Calu3 (cell line): ENCODE results near the gene TOPAZ1. TPM values are rescaled to one million over a fixed set of nuclear protein-coding genes. Genes with fewer than 3 reads are reported as not detected.

ENCODE experiments used
- BruUV-seq: library from RNA; stranded (reverse); fragments of 400-500 nt; replicated peaks from 2 replicates; lab custom pipeline; 2021; lab: Mats Ljungman, UMichigan
- CTCF ChIA-PET: fragments of 300-600 bp; sonication (Branson Sonifier 250); formaldehyde crosslinking; loops from one replicate; lab custom pipeline; 2022; ENCODE audit warnings: antibody characterized with exemption; lab: Charles Lee
- DNase-seq: peaks from one replicate; pipeline ENCODE4 v3.0.0; 2022
- H3K27ac Mint-ChIP-seq: one replicate; pipeline ENCODE4 v1.8.0; 2022; ENCODE audit warnings: mixed read lengths; ENCODE audit not compliant: unreplicated experiment
- H3K27me3 Mint-ChIP-seq: one replicate; pipeline ENCODE4 v1.8.0; 2022; ENCODE audit warnings: mixed read lengths; ENCODE audit not compliant: unreplicated experiment
- H3K36me3 Mint-ChIP-seq: one replicate; pipeline ENCODE4 v1.8.0; 2022; ENCODE audit warnings: mild to moderate bottlenecking, moderate library complexity, mixed read lengths; ENCODE audit not compliant: insufficient read depth, unreplicated experiment
- H3K4me1 Mint-ChIP-seq: one replicate; pipeline ENCODE4 v1.8.0; 2022; ENCODE audit warnings: mild to moderate bottlenecking, low read depth, mixed read lengths; ENCODE audit not compliant: unreplicated experiment
- H3K4me3 Mint-ChIP-seq: one replicate; pipeline ENCODE4 v1.8.0; 2022; ENCODE audit warnings: mild to moderate bottlenecking, low read depth, moderate library complexity, mixed read lengths; ENCODE audit not compliant: unreplicated experiment
- H3K9me3 Mint-ChIP-seq: one replicate; pipeline ENCODE4 v1.8.0; 2022; ENCODE audit warnings: low read depth, mixed read lengths; ENCODE audit not compliant: unreplicated experiment
- intact Hi-C: fragments of 100-400 bp; cut with micrococcal nuclease; formaldehyde crosslinking; loops from one replicate; pipeline ENCODE4 v1.10.0; 2022; ENCODE audit not compliant: unreplicated experiment
- total RNA-seq: library from RNA; stranded (reverse); gene quantifications from 2 replicates; pipeline ENCODE4 v1.2.3, GENCODE V29; 2022
- TF ChIP-seq, protein P1 (sequence below): fragments of 200-600 bp; IDR thresholded peaks from one replicate; pipeline ENCODE4 v1.8.0; 2022; ENCODE audit warnings: antibody characterized with exemption; ENCODE audit not compliant: unreplicated experiment

TOPAZ1 gene
- total RNA-seq, 1 experiment from 2014 or later = not detected

DNA sequence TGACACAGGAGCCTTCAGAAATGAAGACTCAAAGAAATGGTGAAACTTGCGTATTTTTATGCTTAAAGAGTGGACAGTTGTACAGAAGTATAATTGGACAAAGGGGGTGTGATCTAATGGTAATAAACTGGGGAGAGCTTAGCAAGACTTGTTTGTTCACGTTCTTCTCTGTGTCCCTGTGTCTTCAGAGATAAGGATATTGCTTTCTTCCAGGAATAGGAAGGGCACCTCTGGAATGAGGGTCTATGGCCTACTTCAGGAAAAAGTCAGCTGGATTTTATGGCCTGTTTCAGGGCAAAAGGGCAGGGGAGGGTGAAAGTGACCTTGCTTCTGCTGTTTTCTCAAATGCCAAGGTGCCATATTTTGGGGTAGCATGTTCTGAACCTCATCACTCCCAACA, 4.5 kb upstream of the TOPAZ1 start:
- CTCF ChIA-PET = no interaction called here
- BruUV-seq = no TSS peak
- Mint-ChIP-seq H3K36me3 (no peaks in the 10 kb centered on the region), H3K4me3 (no peak overlapping the region), H3K27ac (no peak overlapping the region), H3K4me1 (no peaks in the 10 kb centered on the region), H3K27me3 (no peaks in the 10 kb centered on the region), H3K9me3 (no peaks in the 10 kb centered on the region)
- no peak for DNase-seq
- TF ChIP-seq, protein P1, sequence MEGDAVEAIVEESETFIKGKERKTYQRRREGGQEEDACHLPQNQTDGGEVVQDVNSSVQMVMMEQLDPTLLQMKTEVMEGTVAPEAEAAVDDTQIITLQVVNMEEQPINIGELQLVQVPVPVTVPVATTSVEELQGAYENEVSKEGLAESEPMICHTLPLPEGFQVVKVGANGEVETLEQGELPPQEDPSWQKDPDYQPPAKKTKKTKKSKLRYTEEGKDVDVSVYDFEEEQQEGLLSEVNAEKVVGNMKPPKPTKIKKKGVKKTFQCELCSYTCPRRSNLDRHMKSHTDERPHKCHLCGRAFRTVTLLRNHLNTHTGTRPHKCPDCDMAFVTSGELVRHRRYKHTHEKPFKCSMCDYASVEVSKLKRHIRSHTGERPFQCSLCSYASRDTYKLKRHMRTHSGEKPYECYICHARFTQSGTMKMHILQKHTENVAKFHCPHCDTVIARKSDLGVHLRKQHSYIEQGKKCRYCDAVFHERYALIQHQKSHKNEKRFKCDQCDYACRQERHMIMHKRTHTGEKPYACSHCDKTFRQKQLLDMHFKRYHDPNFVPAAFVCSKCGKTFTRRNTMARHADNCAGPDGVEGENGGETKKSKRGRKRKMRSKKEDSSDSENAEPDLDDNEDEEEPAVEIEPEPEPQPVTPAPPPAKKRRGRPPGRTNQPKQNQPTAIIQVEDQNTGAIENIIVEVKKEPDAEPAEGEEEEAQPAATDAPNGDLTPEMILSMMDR = no peak
- intact Hi-C loops = no loop called here

DNA sequence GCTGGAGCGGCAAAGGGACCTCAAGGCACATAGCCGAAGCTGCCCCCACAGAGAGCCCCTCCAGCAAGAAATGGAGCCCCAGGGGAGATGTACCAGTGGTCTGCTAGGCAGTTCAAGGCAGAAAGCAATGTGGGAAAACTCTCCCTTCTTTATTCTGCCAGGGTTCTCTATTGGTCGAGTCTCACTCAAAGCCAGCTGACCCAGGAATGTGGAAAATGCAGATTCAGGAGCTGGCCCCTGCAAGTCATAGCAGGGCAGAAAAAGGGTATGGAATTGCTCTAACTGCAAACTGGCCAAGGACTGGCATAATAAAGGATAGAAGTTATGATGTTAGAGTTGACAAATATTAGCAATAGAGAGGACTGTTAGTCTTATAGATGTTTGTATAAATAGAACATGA, 4.0 kb upstream of the TOPAZ1 start:
- Mint-ChIP-seq H3K36me3 (no peaks in the 10 kb centered on the region), H3K27ac (no peak overlapping the region), H3K4me1 (no peaks in the 10 kb centered on the region), H3K27me3 (no peaks in the 10 kb centered on the region), H3K4me3 (no peak overlapping the region), H3K9me3 (no peaks in the 10 kb centered on the region)
- no peak for DNase-seq
- intact Hi-C loops = no loop called here
- TF ChIP-seq, protein P1 = no peak
- CTCF ChIA-PET = no interaction called here
- BruUV-seq = no TSS peak

DNA sequence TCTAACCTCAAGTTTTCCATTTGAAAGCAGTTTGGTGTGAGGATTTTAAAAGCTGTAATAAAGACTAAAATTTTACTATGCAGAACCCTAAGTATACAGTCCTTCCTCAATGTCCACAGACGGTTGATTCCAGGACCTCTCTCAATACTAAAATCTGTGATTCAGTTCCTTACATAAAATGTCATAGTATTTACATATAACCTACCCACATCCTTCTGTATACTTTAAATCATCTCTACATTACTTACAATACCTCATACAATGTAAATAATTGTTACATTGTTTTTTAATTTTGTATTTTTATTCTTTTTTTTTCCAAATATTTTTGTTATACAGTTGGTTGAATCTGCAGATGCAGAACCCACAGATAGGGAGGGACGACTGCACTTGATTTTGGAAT, 2.8 kb upstream of the TOPAZ1 start:
- intact Hi-C loops = no loop called here

DNA sequence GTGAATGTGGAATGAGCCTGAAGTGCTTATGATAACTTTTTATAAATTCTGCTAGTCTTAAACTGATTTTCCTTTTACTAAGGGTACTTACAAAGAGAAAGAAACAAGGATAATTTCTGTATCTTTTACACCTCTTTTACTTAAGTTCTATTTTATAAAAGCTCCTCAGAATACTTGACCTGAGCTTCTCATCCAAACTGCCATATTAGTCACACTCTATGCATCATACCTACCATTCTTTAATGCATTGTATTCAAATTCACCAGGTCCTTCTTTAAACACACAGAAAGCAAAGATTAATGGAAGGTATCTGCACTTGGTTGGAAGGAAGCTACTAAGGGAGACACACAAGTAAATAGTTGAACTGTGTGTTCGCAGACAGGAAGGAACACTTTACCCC, 1.6 kb upstream of the TOPAZ1 start:
- no peak for DNase-seq
- Mint-ChIP-seq H3K4me3 (no peak overlapping the region), H3K9me3 (no peaks in the 10 kb centered on the region), H3K36me3 (no peaks in the 10 kb centered on the region), H3K27ac (no peak overlapping the region), H3K27me3 (no peaks in the 10 kb centered on the region), H3K4me1 (no peaks in the 10 kb centered on the region)
- intact Hi-C loops = no loop called here
- no TSS peak for BruUV-seq
- CTCF ChIA-PET = interaction anchor here (0.6 kb wide), 1 partner anchor 59 kb away, joined by 3 read pairs; no protein-coding TSS in a partner anchor
- TF ChIP-seq, protein P1 = no peak

More for the DNA sequence above, 2.8 kb upstream of the TOPAZ1 start:
- Mint-ChIP-seq H3K9me3 (no peaks in the 10 kb centered on the region), H3K27me3 (no peaks in the 10 kb centered on the region), H3K4me1 (no peaks in the 10 kb centered on the region), H3K27ac (no peak overlapping the region), H3K4me3 (no peak overlapping the region), H3K36me3 (no peaks in the 10 kb centered on the region)
- no TSS peak for BruUV-seq
- TF ChIP-seq, protein P1 = no peak
- CTCF ChIA-PET = no interaction called here
- DNase-seq = no peak
